PC-3 (cell line): ENCODE data around the gene STK16.
"Not testable (repeated sequence)": the region's sequence is repeated elsewhere in the genome, so short reads cannot be mapped to it uniquely, and the experiment has no call there.

Source experiments
- EZH2 ChIP-seq: fragments of 300-600 bp; sonication (generic); IDR thresholded peaks from one replicate; pipeline ENCODE4 v1.6.1; 2017; ENCODE audit warnings: antibody characterized with exemption, mild to moderate bottlenecking, low read length; ENCODE audit not compliant: unreplicated experiment
- EZH2phosphoT487 ChIP-seq: fragments of 300-600 bp; sonication (generic); IDR thresholded peaks from 2 replicates; pipeline ENCODE4 v1.6.1; 2018; ENCODE audit warnings: mild to moderate bottlenecking, antibody characterized with exemption, low read length, borderline replicate concordance
- TF ChIP-seq, protein P1 (sequence below): fragments of 300-600 bp; sonication (generic); conservative IDR thresholded peaks from 2 replicates; pipeline ENCODE4 v1.5.1; 2017; ENCODE audit warnings: antibody characterized with exemption, low read depth, mild to moderate bottlenecking, low read length

GRCh38 chr2:219258942-219259341 lies 13.7 kb downstream of the STK16 start:
- TF ChIP-seq, protein P1, sequence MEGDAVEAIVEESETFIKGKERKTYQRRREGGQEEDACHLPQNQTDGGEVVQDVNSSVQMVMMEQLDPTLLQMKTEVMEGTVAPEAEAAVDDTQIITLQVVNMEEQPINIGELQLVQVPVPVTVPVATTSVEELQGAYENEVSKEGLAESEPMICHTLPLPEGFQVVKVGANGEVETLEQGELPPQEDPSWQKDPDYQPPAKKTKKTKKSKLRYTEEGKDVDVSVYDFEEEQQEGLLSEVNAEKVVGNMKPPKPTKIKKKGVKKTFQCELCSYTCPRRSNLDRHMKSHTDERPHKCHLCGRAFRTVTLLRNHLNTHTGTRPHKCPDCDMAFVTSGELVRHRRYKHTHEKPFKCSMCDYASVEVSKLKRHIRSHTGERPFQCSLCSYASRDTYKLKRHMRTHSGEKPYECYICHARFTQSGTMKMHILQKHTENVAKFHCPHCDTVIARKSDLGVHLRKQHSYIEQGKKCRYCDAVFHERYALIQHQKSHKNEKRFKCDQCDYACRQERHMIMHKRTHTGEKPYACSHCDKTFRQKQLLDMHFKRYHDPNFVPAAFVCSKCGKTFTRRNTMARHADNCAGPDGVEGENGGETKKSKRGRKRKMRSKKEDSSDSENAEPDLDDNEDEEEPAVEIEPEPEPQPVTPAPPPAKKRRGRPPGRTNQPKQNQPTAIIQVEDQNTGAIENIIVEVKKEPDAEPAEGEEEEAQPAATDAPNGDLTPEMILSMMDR, result not testable (repeated sequence)
- TF ChIP-seq EZH2, EZH2phosphoT487: not testable (repeated sequence)
